ENCODE data around the gene HAVCR2. TPM values are rescaled to one million over a fixed set of nuclear protein-coding genes. Genes with fewer than 3 reads are reported as not detected.

Gene HAVCR2
- total and polyA plus RNA-seq, 9 of the 15 experiments (the other 6 are each of a cell fraction or from before 2014, with no cell fraction given): 0.04 to 0.11 (median 0.06) TPM; not detected in 5

GRCh38 chr5:157115012-157115411 is 6.2 kb upstream of the HAVCR2 start:
- ATAC-seq: no peak
- Histone ChIP-seq H3K4me2 (ENCODE audit: insufficient read depth, low read length) (no peak overlapping the region), H3K27ac (ENCODE audit: extremely low read depth, low read depth, low read length) (no peak overlapping the region), H3K4me1 (replicated peaks in 1 of 2; ENCODE audit: control insufficient read depth in 2 of 2, insufficient read depth in 2 of 2, low read length in 2 of 2) (no peaks in the 10 kb centered on the region), H3K36me3 (ENCODE audit: control insufficient read depth, insufficient read depth, low read length) (no peaks in the 10 kb centered on the region), H3K9me1 (ENCODE audit: control insufficient read depth, insufficient read depth, low read length) (no peaks in the 10 kb centered on the region), H4K20me1 (replicated peaks; ENCODE audit: control insufficient read depth, insufficient read depth, low read length) (no peaks in the 10 kb centered on the region), H3K79me2 (ENCODE audit: control insufficient read depth, insufficient read depth, low read length) (no peaks in the 10 kb centered on the region), H3K27me3 (ENCODE audit: control insufficient read depth in 2 of 2, insufficient read depth in 2 of 2, low read length in 2 of 2) (no peaks in the 10 kb centered on the region), H3K4me3 (no peak overlapping the region), H3K9ac (ENCODE audit: insufficient read depth in 1 of 2, low read depth in 2 of 2, low read length in 2 of 2) (no peak overlapping the region), H3K9me3 (replicated peaks; ENCODE audit: control insufficient read depth, insufficient read depth, low read depth, low read length) (no peaks in the 10 kb centered on the region), H2AFZ (ENCODE audit: low read depth, low read length) (no peak overlapping the region)
- FAIRE-seq: no peak
- CTCF ChIA-PET (ENCODE audit: low intra/inter-chr PET ratio): no interaction called here
- in situ Hi-C loops (cut with MboI): no loop called here
- intact Hi-C loops (cut with micrococcal nuclease): no loop called here
- no TSS peak for BruUV-seq (replicated peaks)
- POLR2A ChIA-PET: no interaction called here
- DNase-seq (ENCODE audit: extremely low read depth in 1 of 4, low spot score in 3 of 4): no peak
- TF ChIP-seq DIDO1 (tag; IDR thresholded peaks at IDR 0.05; ENCODE audit: low read depth) (no peak), ZNF280A (IDR thresholded peaks at IDR 0.05; ENCODE audit: low read depth, partially characterized antibody) (no peak), HOXB6 (CRISPR knock-in tag; IDR thresholded peaks at IDR 0.05; ENCODE audit: borderline replicate concordance) (no peak), SIN3B (IDR thresholded peaks at IDR 0.05; ENCODE audit: low read depth) (no peak), KDM4B (IDR thresholded peaks at IDR 0.05; ENCODE audit: borderline replicate concordance in 2 of 2, low read depth in 1 of 2) (no peak), KAT2B (IDR thresholded peaks at IDR 0.05; ENCODE audit: low read depth, low read length) (no peak), TARDBP (IDR thresholded peaks at IDR 0.05) (no peak), ZZZ3 (IDR thresholded peaks at IDR 0.05) (no peak)

Measured in K562 (cell line).